Activated CD4-positive, alpha-beta T cell treated with anti-CD3 and anti-CD28 coated beads for 48 hours (primary cell): ENCODE data around the gene LY6G6C.
A peak's percentile ranks its signal among the peaks of the same experiment; 100 is the strongest.

Experiments
- DNase-seq: peaks from one replicate; pipeline ENCODE4 v3.0.0-alpha.2; 2020

The LY6G6C gene

DNA sequence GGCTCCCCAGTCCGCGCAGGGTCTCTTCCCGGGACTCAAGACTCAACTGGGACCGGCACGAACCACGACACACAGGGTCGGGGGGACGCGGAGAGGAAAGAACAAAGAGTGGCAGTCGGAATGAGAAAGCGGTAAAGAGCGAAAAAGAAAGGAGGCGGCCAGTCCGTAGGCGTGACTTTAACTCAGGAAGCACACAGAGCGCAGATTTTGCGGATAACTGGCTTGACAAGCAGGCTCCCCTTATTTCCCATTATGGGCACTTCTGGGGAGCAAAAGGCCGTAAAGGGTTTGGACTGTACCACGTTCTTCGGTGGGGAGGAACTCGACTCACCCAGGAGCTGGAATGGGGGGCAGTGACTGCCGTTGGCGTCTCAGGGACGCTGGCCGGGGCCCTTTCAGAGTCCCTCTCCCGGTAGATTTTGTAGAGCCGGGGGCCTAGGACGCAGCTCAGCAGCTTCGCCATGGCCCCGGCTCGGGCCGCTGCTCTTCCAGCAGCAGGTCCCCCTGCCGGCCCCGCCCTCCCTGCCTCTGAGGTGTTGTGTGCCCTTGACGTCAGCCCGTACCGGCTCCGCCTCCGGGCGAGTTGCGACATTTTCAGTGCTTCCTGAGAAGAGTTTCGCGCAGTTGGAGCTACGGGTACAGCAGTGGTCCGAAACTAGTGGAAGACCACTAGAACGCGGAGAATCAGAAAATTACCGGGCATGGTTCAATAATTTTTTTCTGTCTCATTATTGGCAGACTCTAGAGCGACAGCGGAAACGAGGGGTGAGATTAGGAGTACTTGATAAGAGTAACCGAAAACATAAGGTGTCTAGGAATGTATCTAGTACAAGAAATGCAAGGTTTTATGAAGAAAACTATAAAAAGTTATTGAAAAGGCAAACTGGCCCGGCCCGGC, 18.5 kb downstream of the LY6G6C start, which contains the start of gene ABHD16A:
TSS of gene ABHD16A (minus strand) at position 506 of the 898 bp plus-strand sequence. CDS start at position 463, 43 bp downstream.
- DNase-seq: peak; percentile 99

DNA sequence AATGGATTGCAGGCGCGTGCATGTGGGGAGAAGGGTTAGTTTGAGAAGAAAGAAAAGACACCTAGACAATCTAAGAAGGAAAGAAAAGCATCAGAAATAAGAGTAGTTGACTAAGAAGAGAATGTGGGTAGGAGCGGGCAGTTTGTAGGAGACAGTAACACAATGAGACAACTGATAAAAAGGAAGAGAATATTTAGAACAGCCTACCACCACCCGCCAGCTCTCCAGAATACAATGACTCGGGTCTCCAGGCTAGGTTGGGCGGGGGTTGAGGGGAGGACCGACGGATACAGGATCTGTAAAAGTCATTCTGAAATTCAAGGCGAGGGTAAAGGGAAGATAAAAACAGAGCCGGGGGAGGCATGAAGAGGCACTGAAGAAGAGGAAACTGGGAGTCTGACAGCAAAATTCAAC, 19.1 kb downstream of the LY6G6C start:
- peak; percentile 59 for DNase-seq

DNA sequence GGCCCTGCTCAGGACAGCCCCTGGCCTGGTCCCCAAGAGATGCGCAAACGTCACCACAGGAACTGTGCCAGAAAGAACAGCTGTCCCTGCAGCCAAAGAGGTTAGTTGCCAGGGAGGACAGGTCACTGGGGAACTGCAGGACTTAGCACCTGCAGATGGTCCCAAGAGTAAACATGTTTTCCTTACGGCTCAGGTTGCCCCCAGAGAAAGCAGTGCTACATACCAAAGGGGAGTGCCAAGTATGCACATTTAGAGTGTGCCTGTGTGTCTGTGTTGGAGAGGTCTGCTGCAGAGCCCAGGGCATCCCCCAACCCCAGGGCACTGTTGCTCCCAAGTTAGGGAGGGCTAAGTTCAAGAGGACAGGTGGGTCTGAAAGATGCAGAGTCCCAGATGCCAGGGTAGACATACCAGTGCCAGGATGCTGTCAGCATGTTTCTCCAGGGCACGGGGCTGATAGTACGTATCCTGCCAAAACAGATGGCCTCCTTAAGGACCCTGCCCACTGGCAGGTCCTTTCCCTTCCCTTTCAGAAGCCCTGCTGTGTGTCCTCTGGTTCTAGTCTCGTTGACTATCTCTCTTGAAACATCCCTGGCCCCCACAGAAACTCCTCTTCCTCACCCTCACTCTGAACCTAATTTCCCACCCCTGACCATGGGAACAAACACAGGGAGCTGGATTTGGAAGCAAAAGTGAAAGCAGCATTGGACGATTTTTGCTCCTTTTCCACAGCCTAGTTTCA, 19.7 kb downstream of the LY6G6C start:
- no peak for DNase-seq

DNA sequence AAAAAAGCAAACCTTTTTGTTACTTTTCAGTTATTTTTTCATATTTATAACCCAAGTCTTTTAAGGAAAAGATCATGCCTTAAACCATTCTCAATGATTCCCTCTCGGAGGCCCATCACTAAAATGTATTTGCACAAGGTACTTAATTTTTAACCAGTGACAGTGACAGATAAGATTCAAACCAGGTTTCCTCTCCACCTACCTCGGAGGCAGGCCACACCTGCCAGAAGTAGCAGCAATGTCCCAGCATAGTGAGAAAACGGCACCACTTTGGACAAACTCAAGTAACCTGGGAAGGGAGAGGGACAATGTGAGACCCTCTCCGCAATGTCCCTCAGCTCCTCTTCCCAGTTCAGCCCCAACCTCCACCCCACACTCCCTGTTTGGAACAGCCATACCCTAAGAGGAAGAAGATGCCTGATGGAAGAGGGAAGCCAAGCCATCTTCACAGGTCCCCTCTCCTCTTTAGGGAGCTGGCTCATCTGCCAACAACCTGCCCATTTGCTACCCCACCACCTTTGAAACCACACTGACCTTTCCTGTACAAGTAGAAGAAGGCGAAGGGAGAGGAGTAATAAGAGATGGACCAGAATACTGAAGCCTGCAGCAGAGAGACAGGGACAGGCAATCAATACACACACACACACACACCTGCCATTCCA, 20.7 kb downstream of the LY6G6C start:
- DNase-seq: no peak

DNA sequence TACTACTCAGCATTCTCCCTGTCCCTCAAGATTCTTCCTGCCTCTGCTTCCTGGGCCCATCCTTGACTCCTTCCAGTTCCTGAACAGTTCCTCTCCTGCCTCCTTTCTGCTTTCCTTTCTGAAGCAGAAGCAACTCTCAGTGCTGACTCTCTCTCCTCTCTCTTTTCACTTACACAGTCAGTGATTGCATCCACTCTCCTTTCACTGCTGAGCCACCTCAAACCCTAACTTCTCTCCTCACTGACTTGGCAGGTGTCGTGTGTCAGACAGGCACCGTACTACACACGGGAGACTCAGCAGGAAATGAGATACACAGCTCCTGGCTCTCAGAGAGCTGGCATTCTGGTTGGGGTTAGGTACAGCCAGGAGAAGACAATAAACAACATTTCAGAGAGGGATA, 24.0 kb downstream of the LY6G6C start:
- no peak for DNase-seq

DNA sequence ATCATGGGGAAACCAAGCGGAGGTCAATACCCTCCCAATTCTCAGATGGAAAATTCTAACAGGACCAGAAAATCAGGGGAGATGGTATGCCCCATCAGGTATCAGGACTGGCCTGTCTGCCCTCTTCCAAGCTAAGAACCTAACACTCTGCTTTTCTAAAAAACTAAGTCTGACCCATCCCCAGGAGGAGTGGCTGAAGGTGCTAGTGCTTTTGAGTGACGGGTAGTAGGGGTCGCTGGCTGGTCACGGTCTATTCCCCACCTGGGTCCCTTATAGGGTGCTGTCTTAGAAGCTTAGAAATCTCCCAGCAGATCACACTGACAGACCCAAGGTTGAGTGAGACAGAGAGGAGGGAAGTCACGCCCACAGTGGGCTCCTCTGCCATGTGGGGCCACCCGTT, 28.0 kb downstream of the LY6G6C start:
- no peak for DNase-seq

DNA sequence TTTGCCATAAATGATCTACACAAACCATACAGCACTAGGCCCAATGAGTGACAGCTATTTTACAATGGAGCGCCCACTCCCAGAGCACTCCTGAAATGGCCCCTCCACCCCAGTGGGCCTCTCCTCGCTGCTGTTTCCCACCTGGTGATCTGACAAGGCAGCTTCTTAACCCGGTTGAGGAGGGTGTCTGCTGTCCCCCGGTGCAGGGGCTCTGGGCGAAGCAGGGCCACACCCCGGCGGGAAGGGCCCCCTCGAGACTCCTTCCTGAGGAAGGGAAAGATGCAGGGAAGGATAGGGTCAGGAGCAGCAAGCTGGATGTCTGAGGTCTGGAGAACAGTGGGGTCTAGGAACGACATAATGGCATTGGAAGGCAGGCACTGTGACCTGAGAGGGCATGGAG, 28.7 kb downstream of the LY6G6C start:
- no peak for DNase-seq

DNA sequence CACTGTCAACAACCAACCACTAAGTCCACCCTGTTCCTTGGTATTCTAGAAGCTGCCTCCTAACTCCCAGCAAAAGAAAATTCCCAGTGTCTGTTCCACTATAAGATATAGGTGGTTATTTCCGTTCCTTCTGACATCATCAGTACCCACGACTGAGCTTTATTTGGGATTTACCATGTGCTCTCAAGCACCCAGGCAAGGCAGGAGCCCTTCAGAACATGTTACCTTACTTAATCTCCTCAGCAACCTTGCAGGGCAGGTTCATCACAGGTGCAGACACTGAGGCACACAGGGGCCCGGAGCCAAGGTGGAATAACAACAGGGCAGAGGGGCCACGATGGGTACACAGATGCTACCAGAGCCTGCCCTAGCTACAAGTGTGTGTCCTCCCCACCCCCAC, 29.2 kb downstream of the LY6G6C start:
- no peak for DNase-seq

DNA sequence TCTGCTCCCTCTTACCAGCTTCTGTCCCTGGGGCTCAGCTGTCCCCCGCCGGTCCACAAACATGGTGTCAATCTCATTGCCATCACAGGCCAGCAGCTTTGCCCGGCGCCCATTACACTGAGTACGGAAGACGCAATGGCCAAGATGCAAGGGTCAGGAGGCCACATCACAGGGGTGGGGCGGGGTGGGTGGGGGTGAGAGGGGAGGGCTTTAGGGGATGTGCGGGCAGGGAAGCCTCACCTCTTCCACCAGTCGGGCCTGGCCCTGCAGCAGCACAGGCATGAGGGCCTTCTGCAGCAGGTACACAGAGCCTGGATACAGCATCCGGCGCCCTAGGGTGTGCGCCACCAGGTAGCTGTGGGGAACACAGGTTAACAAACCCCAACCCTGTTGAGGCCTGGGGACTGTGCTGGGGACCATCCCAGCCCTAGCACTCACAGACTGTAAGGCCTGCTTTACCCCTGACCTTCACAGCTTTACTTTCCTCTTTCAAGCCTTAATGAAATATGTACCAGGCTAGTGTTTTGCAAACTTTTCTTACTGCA, 29.9 kb downstream of the LY6G6C start:
- no peak for DNase-seq

DNA sequence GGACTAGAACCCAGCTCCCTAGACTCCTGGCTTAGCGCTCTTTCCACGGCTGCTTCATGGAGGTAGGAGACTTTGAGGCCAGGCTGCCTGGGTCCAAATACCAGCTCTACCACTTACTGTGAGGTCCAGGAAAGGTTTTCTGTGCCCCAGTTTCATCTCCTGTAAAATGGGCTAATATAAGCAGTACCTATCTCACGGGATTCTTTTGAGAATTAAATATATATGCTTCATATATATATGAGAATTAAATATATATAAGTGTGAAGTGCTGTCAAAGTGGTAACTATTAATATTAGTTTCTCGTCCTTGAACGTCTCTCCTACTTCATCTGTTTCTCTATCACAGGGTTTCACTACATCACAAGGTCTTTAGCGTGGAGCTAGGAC, 30.5 kb downstream of the LY6G6C start:
- DNase-seq: no peak

DNA sequence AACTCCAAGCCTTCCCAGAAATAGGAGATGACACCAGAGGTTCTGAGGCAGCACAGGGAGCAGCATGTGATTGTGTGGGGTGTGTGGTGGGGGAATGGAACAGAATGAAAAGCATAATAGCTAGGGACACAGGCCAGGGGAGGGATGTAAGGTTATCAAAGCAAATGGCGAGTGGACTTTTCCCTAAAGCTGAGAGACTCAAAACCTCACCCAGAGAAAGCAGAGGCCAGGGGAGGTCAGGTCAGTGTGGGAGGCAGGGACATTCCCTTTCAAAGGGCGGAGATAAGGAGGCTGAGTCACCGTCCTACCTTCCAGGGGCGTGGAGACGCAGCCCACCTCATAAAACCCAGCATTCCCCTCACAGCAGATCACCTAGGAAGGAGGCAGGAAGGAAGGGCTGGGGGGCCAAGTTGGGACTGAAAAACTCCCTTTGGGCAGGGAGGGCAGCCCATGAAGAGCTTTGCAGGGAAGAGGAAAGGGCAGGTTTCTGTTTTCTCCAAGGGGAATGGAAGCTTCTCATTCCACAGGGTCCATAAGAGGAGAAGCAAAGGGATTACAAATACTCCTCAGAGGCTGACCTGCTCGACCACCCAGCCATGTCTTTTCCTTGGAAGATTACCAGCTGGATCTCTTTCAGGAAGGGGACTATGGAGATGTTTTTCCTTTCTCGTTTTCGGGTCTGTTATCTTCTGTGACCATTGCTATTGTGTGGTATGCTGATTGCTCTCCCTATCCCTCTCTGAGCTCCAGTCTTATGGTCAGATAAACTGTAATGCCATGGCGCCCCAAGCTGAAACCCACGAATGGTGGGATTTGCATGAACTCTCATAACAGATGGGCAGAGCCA, 31.1 kb downstream of the LY6G6C start:
- no peak for DNase-seq

DNA sequence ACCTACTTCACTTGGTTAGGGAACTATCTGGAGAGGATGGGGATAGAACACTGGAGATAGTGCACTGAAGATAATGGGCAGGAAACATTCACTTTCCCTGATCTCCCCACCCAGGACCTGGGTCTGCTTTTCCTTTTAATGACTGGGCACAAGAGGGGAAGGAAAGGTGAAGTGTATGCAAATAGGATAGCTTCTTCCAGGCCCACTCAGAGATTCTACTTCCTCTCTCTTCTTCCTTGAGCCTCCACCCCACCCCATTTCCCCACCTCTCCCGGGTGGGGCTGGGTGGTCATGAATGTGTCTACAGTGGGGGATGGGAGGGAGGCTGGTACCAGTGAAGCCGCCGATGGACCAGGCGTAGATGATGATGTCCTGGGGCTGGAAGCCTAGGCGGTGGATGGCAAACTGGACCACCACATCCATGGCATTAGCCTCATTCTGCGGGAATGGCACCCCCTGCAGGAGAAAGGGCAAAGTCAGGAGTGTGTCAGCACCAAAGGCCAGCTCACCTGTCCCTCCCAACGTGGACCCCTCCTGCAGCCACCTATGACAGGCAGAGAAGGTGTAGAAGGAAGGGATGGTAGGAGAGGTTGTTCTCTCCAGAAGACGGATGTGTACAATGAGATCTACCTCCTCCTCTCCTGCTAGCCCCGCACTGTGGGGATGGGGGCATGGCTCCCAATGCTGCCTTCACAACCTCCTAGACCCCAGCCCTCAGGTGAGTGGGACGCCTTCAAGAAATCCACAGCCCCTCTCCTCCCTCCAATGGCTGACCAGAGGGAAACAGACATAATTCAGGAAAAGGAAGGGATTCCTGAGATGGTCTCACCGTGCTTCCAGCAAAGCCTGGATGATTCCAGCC, 32.1 kb downstream of the LY6G6C start:
- DNase-seq: peak; percentile 24

DNA sequence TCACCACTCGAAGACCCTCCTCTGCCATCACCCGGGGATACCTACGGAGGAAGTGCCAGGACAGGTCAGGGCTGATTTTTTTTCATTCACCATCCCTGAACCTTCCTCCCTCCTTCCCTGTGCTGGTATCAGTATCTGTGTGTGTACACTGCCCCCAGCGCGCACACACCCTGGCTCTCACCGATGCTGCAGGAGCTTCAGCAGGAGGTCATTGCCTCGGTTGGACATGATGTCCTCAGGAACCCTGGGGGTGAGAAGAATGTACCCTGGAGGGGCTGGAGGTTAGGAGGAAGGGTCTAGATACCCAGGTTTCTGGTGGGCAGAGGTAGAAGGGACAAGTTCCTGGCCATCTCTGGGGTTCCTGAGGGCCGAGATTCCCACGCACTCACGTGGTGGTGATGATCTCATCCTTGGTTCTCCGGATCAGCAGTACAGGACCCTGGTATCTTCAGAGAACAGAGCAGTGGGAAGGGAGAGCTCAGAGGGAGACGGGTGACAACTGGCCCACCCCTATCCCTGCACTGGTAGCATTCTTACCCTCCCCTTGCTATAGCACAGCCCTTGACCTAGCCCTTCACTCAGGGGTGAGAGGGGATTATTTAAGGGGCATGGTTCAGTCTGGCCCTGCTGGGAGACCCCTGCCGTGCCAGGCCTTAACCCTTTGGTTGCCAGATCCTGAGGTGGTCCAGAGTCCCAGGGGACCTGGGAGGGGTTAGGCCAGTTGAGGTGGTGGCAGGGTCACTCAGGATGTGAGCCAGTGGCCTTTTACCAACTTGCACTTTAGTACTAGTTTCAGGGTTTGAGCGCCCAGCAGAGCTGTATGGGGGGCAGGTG, 33.5 kb downstream of the LY6G6C start:
- DNase-seq: no peak

DNA sequence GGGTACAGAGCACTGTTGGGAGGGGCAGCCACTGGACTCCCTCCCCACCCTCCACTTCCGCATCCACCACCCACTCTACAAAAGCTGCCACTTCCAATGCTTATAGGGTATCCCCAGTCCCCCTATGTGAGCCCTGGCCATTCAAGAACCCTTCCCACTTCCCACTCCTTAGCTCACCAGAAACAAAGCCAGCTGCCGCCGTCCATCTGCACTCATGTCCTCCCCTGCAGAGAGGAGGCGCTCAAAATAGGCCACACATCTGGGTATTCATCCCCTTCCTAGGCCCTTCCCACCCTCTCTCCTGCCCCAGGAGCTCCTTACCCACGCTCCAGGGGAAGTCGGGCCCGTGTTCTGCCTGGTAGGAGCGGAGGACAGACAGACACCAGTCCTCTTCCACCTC, 34.2 kb downstream of the LY6G6C start:
- no peak for DNase-seq

DNA sequence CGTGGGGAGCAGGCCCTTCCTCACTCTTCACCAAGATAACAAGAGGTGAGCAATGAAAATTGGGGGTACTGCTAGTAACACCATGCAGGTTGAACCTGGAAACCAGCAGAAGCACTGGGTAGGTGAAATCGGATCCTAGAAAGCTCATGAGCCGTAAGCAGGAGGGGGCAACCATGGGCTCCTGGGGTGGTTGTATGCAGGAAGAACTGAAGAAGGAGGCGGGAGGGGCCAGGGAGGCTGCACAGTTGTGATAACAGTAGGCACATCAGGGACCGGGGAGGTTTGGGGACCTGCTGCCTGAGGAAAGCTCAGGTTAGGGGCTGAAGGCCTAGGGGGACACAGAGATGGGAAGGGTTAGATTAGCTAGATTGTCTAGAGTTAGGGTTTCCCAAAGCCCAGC, 35.1 kb downstream of the LY6G6C start:
- no peak for DNase-seq

DNA sequence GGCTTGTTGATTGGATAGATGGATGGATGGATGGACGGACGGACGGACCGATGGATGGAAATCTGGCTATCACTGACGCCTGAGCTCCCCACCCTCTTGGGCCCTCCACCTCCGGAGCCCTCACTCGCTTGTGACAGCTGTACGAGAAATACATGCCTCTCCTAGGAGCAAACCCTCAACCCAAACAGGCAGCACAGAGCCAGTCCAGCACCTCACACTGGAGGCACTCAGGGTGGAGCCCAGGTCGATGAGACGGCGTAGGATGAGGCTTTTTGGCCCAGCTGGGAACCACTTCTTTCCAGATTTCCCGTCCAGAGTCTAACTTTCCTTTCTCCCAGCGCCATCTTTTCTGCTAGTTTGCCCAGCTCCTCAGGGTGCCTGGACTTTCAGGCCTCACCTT, 38.0 kb downstream of the LY6G6C start:
- DNase-seq: no peak

DNA sequence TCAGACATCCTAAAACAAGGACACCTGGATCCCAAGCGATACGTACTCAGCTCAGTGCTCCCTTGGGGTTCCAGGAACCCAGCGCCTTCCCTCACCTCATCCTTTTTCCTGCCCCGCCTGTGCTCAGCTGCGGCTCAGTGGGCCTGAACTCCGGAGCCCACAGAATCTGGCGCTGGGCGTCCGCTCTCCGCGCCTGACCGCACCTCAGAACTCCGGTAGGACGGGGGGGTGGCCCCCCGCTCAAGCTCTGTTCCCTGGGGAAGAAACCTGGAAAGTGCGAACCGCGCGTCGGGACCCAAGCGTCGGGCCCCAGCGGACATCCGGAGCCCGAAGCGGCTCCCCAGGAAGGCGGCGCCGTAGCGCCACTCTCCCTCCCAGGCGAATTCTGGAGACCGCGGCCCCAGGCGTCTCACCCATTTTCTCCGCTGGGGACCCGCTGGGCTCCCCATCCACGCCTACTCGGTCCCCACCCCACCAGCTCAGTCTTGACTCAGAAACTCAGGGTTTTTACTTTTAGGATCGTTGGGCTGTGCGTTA, 40.3 kb downstream of the LY6G6C start:
- peak; percentile 59 for DNase-seq

DNA sequence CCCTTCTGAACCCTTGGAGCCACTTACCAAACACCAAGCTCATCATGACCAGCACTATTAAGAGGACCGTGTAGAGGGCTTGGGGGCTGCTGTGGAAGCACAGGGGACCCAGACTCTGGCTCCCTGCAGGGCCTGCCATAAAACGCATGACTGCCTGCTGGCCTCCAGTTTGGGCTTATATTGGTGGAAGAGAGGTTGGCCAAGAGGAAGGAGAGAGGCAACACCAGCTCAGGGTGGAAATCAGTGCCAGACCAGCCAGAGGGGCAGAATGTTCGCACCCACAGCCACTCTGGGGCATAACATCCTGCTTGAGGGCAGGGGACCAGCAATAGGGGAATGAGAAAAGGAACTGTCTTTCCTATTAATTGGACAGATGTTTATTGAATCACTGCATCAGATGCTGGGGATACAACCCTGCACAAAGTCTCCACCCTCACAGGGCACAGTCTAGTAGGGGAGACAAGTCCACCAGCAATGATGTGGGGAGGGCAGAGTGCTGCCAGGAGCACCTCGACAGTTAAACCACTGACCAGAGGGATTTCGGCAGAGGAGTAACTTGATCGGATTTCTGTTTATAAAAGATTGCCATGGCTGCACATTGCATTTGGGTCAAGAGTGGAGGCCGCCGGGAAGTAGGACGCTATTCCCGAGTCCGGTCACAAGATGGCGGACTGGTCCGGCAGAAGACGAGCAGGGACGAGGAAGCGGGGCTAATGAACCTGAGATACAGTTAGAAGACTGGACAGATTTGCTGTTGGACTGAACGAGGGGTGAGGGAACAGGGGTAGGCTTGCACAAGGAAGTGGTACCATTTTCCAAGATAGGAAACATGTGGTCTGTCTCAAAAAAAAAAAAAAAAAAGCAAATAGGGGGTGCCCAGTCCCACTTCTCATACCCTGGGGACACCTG, 41.1 kb downstream of the LY6G6C start, which contains the start of gene LY6G5C:
TSS of gene LY6G5C (minus strand) at position 842 of the 909 bp plus-strand sequence. CDS start at position 148, 694 bp downstream.
- peak; percentile 75 for DNase-seq

DNA sequence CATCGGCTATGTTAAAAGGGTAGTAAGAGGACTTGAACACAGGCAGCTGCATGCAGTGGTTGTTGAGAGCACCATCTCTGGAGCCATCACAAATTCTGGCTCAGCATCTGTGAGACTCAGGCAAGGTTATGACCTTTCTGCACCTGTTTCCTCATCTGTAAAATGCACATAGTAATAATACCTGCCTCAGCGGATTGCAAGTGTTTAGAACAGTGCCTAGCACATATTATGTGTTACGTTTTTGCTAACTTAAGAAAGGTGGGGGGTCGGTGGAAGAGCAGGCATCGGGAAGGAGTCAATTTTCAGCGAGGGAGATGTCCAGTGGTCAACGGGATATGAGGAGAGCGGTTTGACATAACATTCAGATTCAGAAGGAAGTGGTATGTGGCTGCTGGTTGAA, 43.6 kb downstream of the LY6G6C start:
- DNase-seq: no peak
